Natural killer cell (primary cell): Measurements from ENCODE around the gene FREM3. TPM values are rescaled to one million over a fixed set of nuclear protein-coding genes. Genes with fewer than 3 reads are reported as not detected.

Experiments used
- ATAC-seq, 3 donors: fragments of 150-1000 bp in 2 of 3; fragments of 200-7000 bp in 1 of 3; cut with Tn5 transposase; 1 replicate in 1 of 3; 2 replicates in 2 of 3; pipeline ENCODE4 v1.10.0; 2021; ENCODE audit warnings: mild to moderate bottlenecking in 2 of 3, moderate library complexity in 2 of 3
- DNase-seq, 2 donors: peaks; one replicate each; pipeline versions ENCODE4 v3.0.0 to v3.0.0-alpha.2; 2013 to 2021; ENCODE audit warnings: mixed read lengths in 1 of 2
- H3K27ac ChIP-seq: one replicate; pipeline ENCODE4 v1.5.1; 2013; ENCODE audit warnings: mild to moderate bottlenecking, low read length
- H3K27me3 ChIP-seq: one replicate; pipeline ENCODE4 v1.6.1; 2013; ENCODE audit warnings: low read length; ENCODE audit not compliant: control insufficient read depth, insufficient read depth
- H3K36me3 ChIP-seq: one replicate; pipeline ENCODE4 v1.6.1; 2013; ENCODE audit warnings: low read length; ENCODE audit not compliant: control insufficient read depth, insufficient read depth
- H3K4me1 ChIP-seq: one replicate; pipeline ENCODE4 v1.6.1; 2013; ENCODE audit warnings: low read length; ENCODE audit not compliant: control insufficient read depth, insufficient read depth
- H3K4me3 ChIP-seq: one replicate; pipeline ENCODE4 v1.5.1; 2013; ENCODE audit warnings: low read length
- H3K9me3 ChIP-seq: one replicate; pipeline ENCODE4 v1.6.1; 2013; ENCODE audit warnings: low read length; ENCODE audit not compliant: control insufficient read depth, insufficient read depth
- H3K27ac Mint-ChIP-seq, 2 donors: one replicate each; pipeline ENCODE4 v1.8.0; 2022; ENCODE audit warnings: mild to moderate bottlenecking in 2 of 2, mixed read lengths in 2 of 2, moderate library complexity in 1 of 2
- H3K27me3 Mint-ChIP-seq, 2 donors: one replicate each; pipeline ENCODE4 v1.8.0; 2022; ENCODE audit warnings: low read depth in 2 of 2, mixed read lengths in 2 of 2
- H3K36me3 Mint-ChIP-seq: one replicate; pipeline ENCODE4 v1.8.0; 2022; ENCODE audit warnings: mixed read lengths
- H3K4me1 Mint-ChIP-seq, 2 donors: one replicate each; pipeline ENCODE4 v1.8.0; 2022; ENCODE audit warnings: mixed read lengths in 2 of 2
- H3K4me3 Mint-ChIP-seq: one replicate; pipeline ENCODE4 v1.8.0; 2022; ENCODE audit warnings: mild to moderate bottlenecking, moderate library complexity, mixed read lengths
- H3K9me3 Mint-ChIP-seq, 2 donors: one replicate each; pipeline ENCODE4 v1.8.0; 2022; ENCODE audit warnings: mixed read lengths in 2 of 2
- WGBS: methylation state at CpG from one replicate; pipeline ENCODE4 v1.1.7; 2013; ENCODE audit warnings: missing lambda C conversion rate; ENCODE audit not compliant: insufficient coverage; 5-methylcytosine and 5-hydroxymethylcytosine counted together
- intact Hi-C: fragments of 100-400 bp; cut with micrococcal nuclease; formaldehyde crosslinking; loops from one replicate; pipeline ENCODE4 v1.14.2; 2022
- total RNA-seq, 4 donors: library from RNA; stranded (reverse); fragments of 120-200 nt in 1 of 4; gene quantifications; one replicate each; pipeline versions ENCODE4 v1.2.3 to v1.2.4, GENCODE V29; 2013 to 2022
- TF ChIP-seq, protein P1 (sequence below): fragments of 200-600 bp; IDR thresholded peaks from one replicate; pipeline ENCODE4 v1.8.0; 2022; ENCODE audit warnings: antibody characterized with exemption

The FREM3 gene
- total RNA-seq, 3 donors from 2014 or later (not counting 1 experiment from before 2014, with no cell fraction given) = 0.07 TPM; not detected in 2

DNA sequence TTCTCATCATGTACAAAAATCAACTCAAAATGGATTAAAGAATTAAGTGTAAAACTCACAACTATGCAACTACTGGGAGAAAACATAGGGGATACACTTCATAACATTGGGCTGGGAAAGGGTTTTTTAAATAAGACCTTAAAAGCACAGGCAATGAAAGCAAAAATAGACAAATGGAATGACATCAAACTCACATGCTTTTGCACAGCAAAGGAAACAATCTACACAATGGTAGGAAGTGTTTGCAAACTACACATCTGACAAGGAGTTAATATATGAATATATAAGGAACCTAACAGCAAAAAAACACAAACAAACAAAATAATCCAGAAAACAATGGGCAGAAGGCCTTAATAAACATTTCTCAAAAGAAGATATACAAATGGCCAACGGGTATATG is 57.9 kb downstream of the FREM3 start:
- Mint-ChIP-seq H3K9me3 (peaks cover 2 to 11% of the 10 kb centered on the region in 2 donors), H3K4me1 (no peaks in the 10 kb centered on the region), H3K27ac (no peak overlapping the region), H3K4me3 (no peak overlapping the region), H3K36me3 (peaks cover 11% of the 10 kb centered on the region), H3K27me3 (no peaks in the 10 kb centered on the region)
- Histone ChIP-seq H3K36me3 (no peaks in the 10 kb centered on the region), H3K4me1 (no peaks in the 10 kb centered on the region), H3K4me3 (no peak overlapping the region), H3K27ac (no peak overlapping the region), H3K27me3 (no peaks in the 10 kb centered on the region), H3K9me3 (no peaks in the 10 kb centered on the region)
- ATAC-seq (no peak), DNase-seq (no peak)
- TF ChIP-seq, protein P1, sequence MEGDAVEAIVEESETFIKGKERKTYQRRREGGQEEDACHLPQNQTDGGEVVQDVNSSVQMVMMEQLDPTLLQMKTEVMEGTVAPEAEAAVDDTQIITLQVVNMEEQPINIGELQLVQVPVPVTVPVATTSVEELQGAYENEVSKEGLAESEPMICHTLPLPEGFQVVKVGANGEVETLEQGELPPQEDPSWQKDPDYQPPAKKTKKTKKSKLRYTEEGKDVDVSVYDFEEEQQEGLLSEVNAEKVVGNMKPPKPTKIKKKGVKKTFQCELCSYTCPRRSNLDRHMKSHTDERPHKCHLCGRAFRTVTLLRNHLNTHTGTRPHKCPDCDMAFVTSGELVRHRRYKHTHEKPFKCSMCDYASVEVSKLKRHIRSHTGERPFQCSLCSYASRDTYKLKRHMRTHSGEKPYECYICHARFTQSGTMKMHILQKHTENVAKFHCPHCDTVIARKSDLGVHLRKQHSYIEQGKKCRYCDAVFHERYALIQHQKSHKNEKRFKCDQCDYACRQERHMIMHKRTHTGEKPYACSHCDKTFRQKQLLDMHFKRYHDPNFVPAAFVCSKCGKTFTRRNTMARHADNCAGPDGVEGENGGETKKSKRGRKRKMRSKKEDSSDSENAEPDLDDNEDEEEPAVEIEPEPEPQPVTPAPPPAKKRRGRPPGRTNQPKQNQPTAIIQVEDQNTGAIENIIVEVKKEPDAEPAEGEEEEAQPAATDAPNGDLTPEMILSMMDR = no peak
- no CpG with 5 or more reads among the region's 1 CpG for WGBS
- intact Hi-C loops = no loop called here

DNA sequence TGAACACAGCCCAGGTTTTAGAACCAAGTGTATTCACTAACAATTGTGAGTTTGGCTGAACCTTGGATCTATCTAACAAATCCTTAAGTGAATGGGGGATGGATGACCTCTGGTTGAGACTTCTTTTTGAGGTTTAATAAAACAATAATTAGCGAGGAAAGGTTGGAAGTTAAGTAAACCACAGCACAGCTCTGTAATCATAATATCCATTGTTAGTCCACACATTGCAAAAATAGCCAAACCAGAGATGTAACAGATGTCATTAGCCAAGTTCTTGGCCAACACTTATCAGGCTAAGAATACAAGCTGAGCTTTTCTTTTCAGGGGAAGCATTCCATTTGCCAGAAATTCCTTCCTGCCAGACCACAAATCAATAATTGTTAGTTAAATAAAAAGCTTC is 59.1 kb downstream of the FREM3 start:
- H3K27me3 Mint-ChIP-seq = peaks cover 0 to 2% of the 10 kb centered on the region in 2 donors
- Histone ChIP-seq H3K36me3 (no peaks in the 10 kb centered on the region), H3K9me3 (no peaks in the 10 kb centered on the region), H3K27me3 (no peaks in the 10 kb centered on the region), H3K4me1 (no peaks in the 10 kb centered on the region), H3K4me3 (no peak overlapping the region), H3K27ac (no peak overlapping the region)
- no CpG with 5 or more reads among the region's 1 CpG for WGBS
- intact Hi-C loops = no loop called here
- H3K9me3 Mint-ChIP-seq = peaks cover 0 to 3% of the 10 kb centered on the region in 2 donors
- H3K27ac Mint-ChIP-seq = no peak overlapping the region
- DNase-seq (no peak), ATAC-seq (no peak)
- peaks cover 1% of the 10 kb centered on the region for H3K36me3 Mint-ChIP-seq
- TF ChIP-seq, protein P1 = no peak
- no peak overlapping the region for H3K4me3 Mint-ChIP-seq
- no peaks in the 10 kb centered on the region for H3K4me1 Mint-ChIP-seq

DNA sequence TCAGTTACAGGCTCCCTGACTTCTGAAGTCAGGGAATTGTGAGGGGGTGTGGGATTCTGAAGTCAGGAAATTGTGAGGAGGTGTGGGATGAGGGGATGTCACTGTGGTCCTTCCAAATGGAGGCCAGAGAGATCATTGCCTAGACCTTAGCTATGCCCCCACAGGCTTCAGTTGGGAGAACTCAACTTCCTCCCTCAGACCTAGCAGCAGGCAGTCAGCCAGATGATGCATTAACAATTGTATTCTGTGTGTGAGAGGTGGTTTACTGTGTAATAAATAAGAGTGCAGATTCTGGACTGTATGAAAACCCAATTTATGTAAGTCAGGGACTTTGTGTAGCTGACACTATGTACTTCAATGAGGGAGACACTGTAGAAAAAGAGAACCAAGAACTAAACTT is 65.7 kb downstream of the FREM3 start:
- Mint-ChIP-seq H3K36me3 (no peaks in the 10 kb centered on the region), H3K27me3 (peaks cover 0 to 11% of the 10 kb centered on the region in 2 donors), H3K9me3 (peaks cover 0 to 2% of the 10 kb centered on the region in 2 donors), H3K4me3 (no peak overlapping the region), H3K27ac (no peak overlapping the region), H3K4me1 (no peaks in the 10 kb centered on the region)
- DNase-seq = no peak
- TF ChIP-seq, protein P1 = no peak
- no peaks in the 10 kb centered on the region for H3K36me3 ChIP-seq
- no peaks in the 10 kb centered on the region for H3K9me3 ChIP-seq
- no peak overlapping the region for H3K4me3 ChIP-seq
- H3K27ac ChIP-seq = no peak overlapping the region
- H3K4me1 ChIP-seq = no peaks in the 10 kb centered on the region
- ATAC-seq = no peak
- intact Hi-C loops = no loop called here
- no peaks in the 10 kb centered on the region for H3K27me3 ChIP-seq

DNA sequence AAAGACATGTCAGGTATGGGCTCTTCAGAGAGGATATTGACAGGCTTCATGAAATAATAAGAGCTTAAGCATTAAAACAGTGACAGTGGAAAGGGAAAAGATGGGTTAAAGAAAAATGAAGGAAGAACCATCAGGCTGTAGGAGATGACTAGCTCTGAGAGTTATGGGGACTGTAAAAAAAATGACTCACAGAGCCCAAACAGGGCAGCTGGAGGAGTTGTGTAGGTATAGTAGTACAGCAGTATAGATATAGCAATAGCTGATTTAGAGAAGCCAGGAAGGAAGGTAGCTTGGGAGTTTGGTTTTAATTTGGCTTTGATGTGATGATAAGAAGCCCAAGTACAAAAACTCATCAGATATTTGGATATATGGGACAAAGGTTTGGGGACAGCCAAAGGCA is 66.6 kb downstream of the FREM3 start:
- no peaks in the 10 kb centered on the region for H3K9me3 ChIP-seq
- Mint-ChIP-seq H3K9me3 (peaks cover 0 to 2% of the 10 kb centered on the region in 2 donors), H3K4me3 (no peak overlapping the region), H3K27me3 (peaks cover 0 to 11% of the 10 kb centered on the region in 2 donors), H3K27ac (no peak overlapping the region), H3K36me3 (no peaks in the 10 kb centered on the region), H3K4me1 (no peaks in the 10 kb centered on the region)
- TF ChIP-seq, protein P1 = no peak
- DNase-seq (no peak), ATAC-seq (no peak)
- intact Hi-C loops = no loop called here
- no peak overlapping the region for H3K4me3 ChIP-seq
- H3K27me3 ChIP-seq = no peaks in the 10 kb centered on the region
- H3K27ac ChIP-seq = no peak overlapping the region
- H3K4me1 ChIP-seq = no peaks in the 10 kb centered on the region
- no peaks in the 10 kb centered on the region for H3K36me3 ChIP-seq
